Spleen (tissue), 11 donors: Measurements from ENCODE around the gene HOXD10. TPM values are rescaled to one million over a fixed set of nuclear protein-coding genes. Genes with fewer than 3 reads are reported as not detected.

Source experiments
- DNase-seq: peaks from one replicate; pipeline ENCODE4 v3.0.0-alpha.2; 2020
- H3K27ac ChIP-seq, 8 donors: fragments of 200-600 bp; sonication (generic) in 7 of 8; 1 replicate in 4 of 8; 2 replicates in 4 of 8; pipeline versions ENCODE4 v1.5.0 to v1.8.0; 2016 to 2021; ENCODE audit warnings: inconsistent platforms in 4 of 8, mild to moderate bottlenecking in 4 of 8, moderate library complexity in 1 of 8
- H3K27me3 ChIP-seq, 7 donors: fragments of 200-600 bp; sonication (generic) in 6 of 7; replicated peaks in 1 of 7; 1 replicate in 4 of 7; 2 replicates in 3 of 7; pipeline versions ENCODE4 v1.5.0 to v1.8.0; 2016 to 2021; ENCODE audit warnings: inconsistent platforms in 3 of 7, mild to moderate bottlenecking in 1 of 7
- H3K36me3 ChIP-seq, 6 donors: fragments of 200-600 bp; sonication (generic) in 5 of 6; 1 replicate in 4 of 6; 2 replicates in 2 of 6; pipeline versions ENCODE4 v1.5.0 to v1.8.0; 2016 to 2021; ENCODE audit warnings: inconsistent platforms in 2 of 6
- H3K4me1 ChIP-seq, 6 donors: fragments of 200-600 bp; sonication (generic) in 5 of 6; 1 replicate in 3 of 6; 2 replicates in 3 of 6; pipeline versions ENCODE4 v1.5.0 to v1.8.0; 2016 to 2021; ENCODE audit warnings: inconsistent platforms in 3 of 6
- H3K4me3 ChIP-seq, 8 donors: fragments of 200-600 bp; sonication (generic) in 7 of 8; 1 replicate in 4 of 8; 2 replicates in 4 of 8; pipeline versions ENCODE4 v1.5.0 to v1.8.0; 2016 to 2021; ENCODE audit warnings: inconsistent platforms in 4 of 8, mild to moderate bottlenecking in 4 of 8, moderate library complexity in 2 of 8
- H3K9me3 ChIP-seq, 8 donors: fragments of 200-600 bp; sonication (generic) in 7 of 8; 1 replicate in 4 of 8; 2 replicates in 4 of 8; pipeline versions ENCODE4 v1.5.0 to v1.8.0; 2016 to 2021; ENCODE audit warnings: inconsistent platforms in 4 of 8
- CTCF ChIP-seq, 11 experiments: fragments of 200-600 bp in 7 of 11; fragments of 450-650 bp in 4 of 11; sonication (generic) in 4 of 11; IDR thresholded peaks in 8 of 11; conservative IDR thresholded peaks in 3 of 11; 1 replicate in 7 of 11; 2 replicates in 4 of 11; pipeline versions ENCODE4 v1.4.0 to v1.8.0; 2016 to 2021; ENCODE audit warnings: antibody characterized with exemption in 11 of 11, inconsistent platforms in 4 of 11, mild to moderate bottlenecking in 1 of 11
- POLR2A ChIP-seq, 3 donors: fragments of 450-650 bp; IDR thresholded peaks; one replicate each; pipeline ENCODE4 v1.5.1; 2017; ENCODE audit warnings: antibody characterized with exemption in 3 of 3, mild to moderate bottlenecking in 1 of 3
- POLR2AphosphoS5 ChIP-seq, 3 donors: sonication (generic); formaldehyde crosslinking; IDR thresholded peaks; one replicate each; pipeline ENCODE4 v1.5.1; 2017; ENCODE audit warnings: antibody characterized with exemption in 3 of 3
- WGBS, 5 donors: extraction: QIAGEN DNeasy Blood & Tissue Kit in 3 of 5; methylation state at CpG; one replicate each; pipeline versions ENCODE4 v1.1.5 to v1.1.7; 2013 to 2018; 5-methylcytosine and 5-hydroxymethylcytosine counted together
- intact Hi-C: fragments of 100-400 bp; cut with DNase I; formaldehyde crosslinking; loops from one replicate; pipeline ENCODE4 v1.15.0; 2023; ENCODE audit warnings: low total_unique reads
- polyA plus RNA-seq, 3 donors: library from polyadenylated mRNA; stranded (reverse); fragments of 200-250 nt; gene quantifications; one replicate each; pipeline ENCODE4 v1.2.1, GENCODE V29; 2013
- total RNA-seq, 7 donors: library from RNA; depleted of rRNA in 3 of 7; stranded (reverse); fragments of >200 nt in 3 of 7; fragmentation: NEBNext Ultra II Directional in 4 of 7; extraction: Animal tissue kit (Norgen Biotek cat#: 25700) in 4 of 7; gene quantifications; one replicate each; pipeline versions ENCODE4 v1.1.0 to v1.2.1, GENCODE V29; 2016 to 2021
- donor health status: healthy with polysubstance abuse.
- donor health status: DM: no; HTN: no; CAD: no; lungs with moderate emphysema.
- donor health status: DM: no; HTN: no; CAD: no.
- donor health status: Bipolar disorder and iron deficiency.
- donor health status: healthy.
- donor health status: DM: no; HTN: no; CAD: no.
- donor health status: DM: yes; HTN: yes; CAD: no.

HOXD10 gene
- total and polyA plus RNA-seq, 10 donors, result 0.06 TPM; not detected in 9

- Histone ChIP-seq H3K27me3 (peaks cover 13 to 100% (median 100%) of the 10 kb centered on the region in 7 donors), H3K27ac (no peak overlapping the region), H3K4me1 (peaks cover 0 to 46% (median 25%) of the 10 kb centered on the region in 6 donors), H3K36me3 (no peaks in the 10 kb centered on the region), H3K4me3 (peak overlapping the region in 1 of 8 donors; percentile 31), H3K9me3 (peaks cover 0 to 11% (median 0%) of the 10 kb centered on the region in 8 donors)
- 11 to 17% (median 12%) methylated on average over 24 of the region's 24 CpGs for WGBS, 5 donors
- no peak for DNase-seq
- intact Hi-C loops, result loop anchor here (10.0 kb wide), 1 partner anchor 696 kb away; no protein-coding TSS in a partner anchor
- TF ChIP-seq POLR2AphosphoS5 (IDR thresholded peaks at IDR 0.05) (peak in 1 of 3 donors; percentile 12), POLR2A (IDR thresholded peaks at IDR 0.05) (no peak), CTCF (IDR thresholded peaks at IDR 0.05 in 8 of 11, conservative IDR thresholded peaks at IDR 0.05 in 3 of 11) (peak in 4 of 11 experiments; percentile 17 to 36 (median 26))
These were observed 2.2 kb downstream of the HOXD10 start for GRCh38 chr2:176118601-176119339.

GRCh38 chr2:176120364-176121189, 4.0 kb downstream of the HOXD10 start:
- intact Hi-C loops, result no loop called here
- Histone ChIP-seq H3K36me3 (no peaks in the 10 kb centered on the region), H3K4me1 (peaks cover 0 to 50% (median 27%) of the 10 kb centered on the region in 6 donors), H3K4me3 (no peak overlapping the region), H3K9me3 (peaks cover 0 to 11% (median 0%) of the 10 kb centered on the region in 8 donors), H3K27me3 (peaks cover 13 to 100% (median 99%) of the 10 kb centered on the region in 7 donors), H3K27ac (no peak overlapping the region)
- DNase-seq, result no peak
- TF ChIP-seq CTCF (IDR thresholded peaks at IDR 0.05 in 8 of 11, conservative IDR thresholded peaks at IDR 0.05 in 3 of 11), result no peak
- no peak for TF ChIP-seq POLR2AphosphoS5 (IDR thresholded peaks at IDR 0.05)
- no peak for TF ChIP-seq POLR2A (IDR thresholded peaks at IDR 0.05)
- WGBS, 5 donors, result 27 to 40% (median 29%) methylated on average over 13 of the region's 13 CpGs

GRCh38 chr2:176121190-176122051, 4.8 kb downstream of the HOXD10 start:
- TF ChIP-seq CTCF (IDR thresholded peaks at IDR 0.05 in 8 of 11, conservative IDR thresholded peaks at IDR 0.05 in 3 of 11) (no peak), POLR2A (IDR thresholded peaks at IDR 0.05) (no peak), POLR2AphosphoS5 (IDR thresholded peaks at IDR 0.05) (no peak)
- intact Hi-C loops, result no loop called here
- H3K36me3 ChIP-seq, result no peaks in the 10 kb centered on the region
- H3K9me3 ChIP-seq, result peaks cover 0 to 10% (median 0%) of the 10 kb centered on the region in 8 donors
- peak overlapping the region in 5 of 8 donors; percentile 79 to 85 (median 82) for H3K27ac ChIP-seq
- no peak for DNase-seq
- H3K4me1 ChIP-seq, result peaks cover 0 to 42% (median 27%) of the 10 kb centered on the region in 6 donors
- WGBS, 5 donors, result 12 to 22% (median 18%) methylated on average over 28 to 53 of the region's 53 CpGs
- peaks cover 13 to 100% (median 99%) of the 10 kb centered on the region in 7 donors for H3K27me3 ChIP-seq
- H3K4me3 ChIP-seq, result peak overlapping the region in 6 of 8 donors; percentile 7 to 69 (median 45)
